Activated gamma-delta T cell (primary cell): ENCODE results near the gene NUP50.

Source experiments
- DNase-seq: peaks from one replicate; lab custom pipeline; 2025; lab: John Stamatoyannopoulos, UW
- total RNA-seq, 2 donors: gene quantifications; one replicate each; lab custom pipeline; 2026; lab: John Stamatoyannopoulos, UW

The NUP50 gene, protein sequence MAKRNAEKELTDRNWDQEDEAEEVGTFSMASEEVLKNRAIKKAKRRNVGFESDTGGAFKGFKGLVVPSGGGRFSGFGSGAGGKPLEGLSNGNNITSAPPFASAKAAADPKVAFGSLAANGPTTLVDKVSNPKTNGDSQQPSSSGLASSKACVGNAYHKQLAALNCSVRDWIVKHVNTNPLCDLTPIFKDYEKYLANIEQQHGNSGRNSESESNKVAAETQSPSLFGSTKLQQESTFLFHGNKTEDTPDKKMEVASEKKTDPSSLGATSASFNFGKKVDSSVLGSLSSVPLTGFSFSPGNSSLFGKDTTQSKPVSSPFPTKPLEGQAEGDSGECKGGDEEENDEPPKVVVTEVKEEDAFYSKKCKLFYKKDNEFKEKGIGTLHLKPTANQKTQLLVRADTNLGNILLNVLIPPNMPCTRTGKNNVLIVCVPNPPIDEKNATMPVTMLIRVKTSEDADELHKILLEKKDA
- total RNA-seq = 164 to 167 reads per million in 2 donors

DNA sequence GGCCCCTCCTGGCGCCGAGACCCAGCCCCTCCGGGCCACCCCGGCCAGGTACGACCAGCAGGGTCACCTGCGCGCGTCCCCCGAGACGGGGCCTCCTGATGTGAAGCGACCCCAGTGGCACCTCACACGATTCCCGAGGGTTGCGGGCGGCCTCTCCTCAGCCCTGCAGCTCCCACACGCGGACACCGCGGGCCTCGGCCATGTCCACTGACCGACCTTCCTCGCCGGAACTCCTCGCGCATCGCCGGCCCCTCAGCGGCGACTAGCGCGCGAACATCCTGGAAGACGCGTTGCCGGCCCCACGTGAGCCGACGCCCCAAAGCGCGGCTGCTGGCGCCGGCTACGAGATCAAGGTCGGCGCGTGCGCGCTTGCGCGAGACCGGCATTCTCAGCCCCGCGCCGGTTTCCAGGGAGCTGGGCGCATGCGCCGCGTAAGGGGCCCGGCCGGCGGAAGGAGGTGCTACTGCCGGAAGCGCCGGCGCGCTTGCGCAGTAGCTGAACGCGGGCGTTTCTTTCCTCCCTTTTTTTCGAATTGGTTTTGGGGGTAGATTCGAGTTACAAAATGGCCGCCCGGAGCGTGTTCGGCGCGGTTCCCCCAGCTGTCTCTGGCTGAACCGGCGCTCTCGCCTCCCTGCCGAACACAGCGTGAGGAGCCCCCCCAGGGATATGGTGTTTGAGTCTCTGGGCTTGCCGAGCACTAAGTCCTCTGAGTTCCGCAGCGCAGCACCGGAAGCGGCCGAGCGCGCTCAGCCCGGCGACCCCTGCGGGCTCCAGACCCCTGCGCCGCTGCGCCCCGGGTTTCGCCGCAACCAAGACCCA is at the start of gene NUP50:
NUP50 (plus strand) TSS at position 475 of the 819 bp plus-strand sequence. CDS start 4,253 bp downstream, outside the sequence.
- peak; percentile 97 for DNase-seq

DNA sequence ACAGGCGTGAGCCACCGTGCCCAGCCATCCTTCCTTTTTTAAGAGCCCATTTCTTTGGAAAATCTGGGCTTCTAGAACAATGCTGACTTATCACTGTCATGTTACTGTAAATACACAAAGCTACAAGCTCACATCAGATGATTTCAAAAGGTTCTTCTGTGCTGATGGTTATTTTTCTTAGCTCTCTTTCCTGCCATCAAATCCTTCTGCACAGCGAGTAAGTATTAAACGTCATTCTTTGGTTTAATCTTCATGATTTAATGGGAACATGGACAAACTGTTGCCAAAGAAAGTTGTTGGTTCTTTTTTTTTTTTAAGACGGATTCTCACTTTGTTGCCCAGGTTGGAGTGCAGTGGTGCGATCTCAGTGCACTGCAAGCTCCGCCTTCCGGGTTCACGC is 43.3 kb upstream of the NUP50 start:
- DNase-seq = no peak

DNA sequence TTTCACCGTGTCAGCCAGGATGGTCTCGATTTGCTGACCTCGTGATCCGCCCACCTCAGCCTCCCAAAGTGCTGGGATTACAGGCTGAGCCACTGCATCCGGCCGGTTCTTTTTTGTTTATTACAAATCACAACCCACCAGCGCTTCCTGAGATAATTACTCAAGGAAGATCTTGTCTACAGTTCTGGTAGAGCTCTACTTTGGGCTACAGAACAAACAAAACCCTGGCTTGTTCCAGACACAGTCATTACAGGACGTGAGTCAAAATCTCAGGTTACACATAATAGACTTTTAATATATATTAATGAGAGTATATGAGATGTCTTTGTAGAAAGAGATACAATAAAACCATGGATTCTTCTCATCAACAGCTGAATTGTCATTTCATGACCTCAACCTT is 42.8 kb upstream of the NUP50 start:
- DNase-seq = no peak

DNA sequence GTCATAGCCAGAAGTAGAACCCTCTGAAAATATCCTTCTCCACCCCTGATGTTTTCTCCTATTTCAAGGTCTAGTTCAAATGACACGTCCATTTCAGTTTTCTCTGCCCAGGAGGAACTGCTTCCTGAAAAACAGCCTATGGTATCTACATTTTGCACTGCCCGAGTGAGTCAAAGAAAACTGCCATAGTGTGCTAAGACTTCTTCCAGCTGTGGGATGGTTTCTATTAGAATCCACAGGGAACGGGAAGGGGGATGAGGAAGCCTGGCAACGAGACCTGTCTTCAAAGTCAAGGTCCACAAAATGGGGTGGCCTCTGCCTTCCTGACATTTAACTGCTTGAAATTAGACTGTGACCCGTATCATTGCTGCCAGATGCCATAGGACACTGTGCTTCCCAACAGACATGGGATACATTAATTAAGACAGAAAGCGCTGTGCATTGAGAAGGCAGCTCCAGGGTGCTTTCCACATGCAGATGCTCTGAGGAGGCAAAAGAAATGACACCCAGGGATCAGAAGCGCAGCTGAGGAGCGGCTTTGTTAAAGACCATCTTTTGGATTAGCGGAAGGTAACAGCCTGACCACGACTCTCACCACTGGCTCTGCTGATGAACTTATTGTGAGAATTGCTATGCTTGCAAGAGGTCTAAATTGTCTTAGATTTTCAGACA is 39.4 kb upstream of the NUP50 start:
- DNase-seq = no peak

DNA sequence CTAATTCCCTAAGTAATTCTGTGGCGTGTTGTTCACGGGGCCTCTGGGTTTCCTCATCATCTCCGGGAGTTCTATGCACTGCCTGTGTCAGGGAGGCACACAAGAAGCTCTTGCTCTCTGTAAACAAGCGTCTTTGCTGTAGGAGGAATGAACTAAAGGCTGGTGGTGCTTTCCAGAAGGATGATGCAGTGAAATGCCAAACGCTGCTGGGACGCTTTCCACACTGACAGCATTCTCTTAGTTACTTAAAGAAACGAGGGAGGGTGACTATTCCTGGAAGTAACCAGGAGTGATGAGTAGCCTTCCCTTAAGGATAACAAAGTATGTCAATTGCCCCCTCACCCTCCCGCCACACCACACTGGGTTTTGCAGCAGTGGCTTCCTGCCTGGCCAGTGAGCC is 38.5 kb upstream of the NUP50 start:
- DNase-seq = no peak

DNA sequence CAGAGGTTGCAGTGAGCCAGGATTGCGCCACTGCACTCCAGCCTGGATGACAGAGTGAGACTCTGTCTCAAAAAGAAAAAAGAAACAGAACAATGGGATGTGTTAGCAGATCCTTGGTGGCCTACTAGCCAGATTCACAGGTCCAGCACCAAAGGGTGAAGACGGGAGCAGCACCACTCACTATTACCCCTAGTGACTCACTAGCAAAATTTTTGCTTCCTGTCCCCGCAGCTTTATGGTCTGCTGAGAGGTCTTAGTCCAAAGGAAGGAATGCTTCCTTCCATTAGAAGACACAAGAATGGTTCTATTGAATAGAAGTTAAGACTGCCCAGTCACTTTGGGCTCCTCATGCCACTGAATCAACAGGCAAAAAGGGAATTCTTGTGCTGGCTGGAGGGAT is 35.9 kb upstream of the NUP50 start:
- DNase-seq = no peak

DNA sequence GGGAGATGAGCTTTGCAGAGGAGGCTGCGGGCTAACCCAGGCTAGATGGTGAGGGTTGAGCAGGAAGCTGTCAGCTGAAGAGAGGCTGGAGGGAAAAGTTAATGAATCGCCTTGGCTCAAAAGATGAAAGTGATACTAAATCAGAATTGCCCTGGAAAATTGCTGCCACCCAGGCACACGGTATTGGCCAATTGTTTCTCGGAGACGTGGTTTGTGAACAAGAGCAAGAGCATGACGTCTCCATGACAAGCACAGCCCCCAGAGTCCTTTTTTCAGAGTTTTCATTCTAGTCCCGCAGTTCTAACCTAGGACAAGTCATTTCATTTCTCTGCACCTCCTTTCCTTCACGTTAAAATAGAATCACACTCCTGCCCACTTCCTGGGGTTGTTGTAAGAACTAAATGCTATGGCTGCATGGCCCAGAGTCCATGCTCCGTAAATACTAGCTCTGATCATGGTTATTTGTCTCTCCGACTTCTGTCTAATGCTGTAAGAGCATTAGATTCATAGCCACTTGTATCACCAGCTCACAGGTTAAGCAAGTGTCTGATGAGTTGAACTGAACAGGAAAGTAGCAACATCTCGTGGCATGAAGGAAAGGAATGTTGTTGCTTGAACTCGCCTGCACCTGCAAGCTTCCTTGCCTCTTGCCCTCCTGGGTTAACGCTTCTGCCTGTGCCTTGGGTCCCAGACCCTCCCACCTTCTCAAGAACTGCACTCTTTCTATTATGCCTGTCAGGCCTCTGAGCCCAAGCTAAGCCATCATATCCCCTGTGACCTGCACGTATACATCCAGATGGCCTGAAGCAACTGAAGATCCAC is 33.8 kb upstream of the NUP50 start:
- DNase-seq = no peak

DNA sequence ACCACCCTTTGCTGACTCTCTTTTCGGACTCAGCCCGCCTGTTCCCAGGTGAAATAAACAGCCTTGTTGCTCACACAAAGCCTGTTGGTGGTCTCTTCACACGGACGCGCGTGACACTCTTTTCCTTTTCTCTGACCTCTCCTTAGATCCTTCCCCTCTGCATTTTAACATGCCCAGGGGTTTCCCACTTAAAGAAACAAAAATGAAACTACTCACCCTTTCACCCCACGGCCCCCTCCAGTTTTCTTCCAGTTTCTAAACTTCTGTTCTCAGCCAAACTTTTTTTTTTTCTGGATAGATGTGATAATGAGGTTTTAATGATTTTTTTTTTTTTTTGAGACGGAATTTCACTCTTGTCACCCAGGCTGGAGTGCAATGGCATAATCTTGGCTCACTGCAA is 32.8 kb upstream of the NUP50 start:
- no peak for DNase-seq

DNA sequence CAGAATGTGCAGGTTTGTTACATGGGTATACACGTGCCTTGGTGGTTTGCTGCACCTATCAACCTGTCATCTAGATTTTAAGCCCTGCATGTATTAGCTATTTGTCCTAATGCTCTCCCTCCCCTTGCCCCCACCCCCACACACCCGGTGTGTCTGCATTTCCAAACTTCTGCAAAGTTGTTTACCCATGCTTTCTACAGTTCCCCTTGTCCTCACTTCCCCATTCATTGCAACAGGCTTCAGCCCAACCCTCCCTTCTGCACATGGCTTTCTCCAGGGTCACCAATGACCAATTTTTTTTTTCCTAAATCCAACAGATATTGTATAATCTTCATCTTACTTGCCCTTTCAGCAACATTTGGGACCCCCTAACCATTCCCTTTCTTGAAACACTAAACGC is 32.0 kb upstream of the NUP50 start:
- no peak for DNase-seq

DNA sequence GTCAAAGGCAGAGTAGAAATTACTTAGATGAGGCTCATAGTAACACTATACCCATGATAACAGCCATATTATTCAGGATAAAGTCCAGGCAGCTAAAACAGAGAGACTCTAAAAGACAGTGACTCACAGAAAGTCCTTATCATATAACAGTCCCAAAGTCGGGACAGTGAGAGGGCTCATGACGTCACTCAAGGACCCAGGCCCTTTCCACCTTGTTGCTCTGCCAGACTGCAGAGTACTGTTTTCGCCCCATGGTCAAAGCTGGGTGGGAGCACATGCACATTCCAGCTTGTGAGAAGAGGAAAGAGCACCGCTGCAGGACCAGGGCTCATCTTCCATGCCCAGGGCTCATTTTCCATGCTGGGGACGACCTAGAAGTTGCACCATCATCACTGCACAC is 29.4 kb upstream of the NUP50 start:
- no peak for DNase-seq

DNA sequence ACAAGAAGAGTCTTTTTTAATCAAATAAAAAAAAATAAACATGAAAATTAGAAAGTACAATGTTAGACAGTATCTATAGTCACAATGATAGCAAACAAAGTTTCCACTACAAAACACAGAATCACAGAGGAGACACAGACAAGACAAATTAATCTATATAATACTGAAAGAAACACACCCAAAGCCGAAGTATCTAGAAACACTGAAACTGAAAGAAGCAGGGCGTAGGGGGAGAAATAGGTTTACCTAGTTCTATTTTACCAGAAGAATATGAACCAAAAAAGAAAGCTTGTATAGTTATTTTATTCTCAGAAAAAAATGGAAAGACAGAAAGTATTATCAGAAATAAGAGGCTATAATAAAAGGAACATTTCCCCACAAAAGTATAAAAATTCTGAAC is 27.1 kb upstream of the NUP50 start:
- DNase-seq = no peak

DNA sequence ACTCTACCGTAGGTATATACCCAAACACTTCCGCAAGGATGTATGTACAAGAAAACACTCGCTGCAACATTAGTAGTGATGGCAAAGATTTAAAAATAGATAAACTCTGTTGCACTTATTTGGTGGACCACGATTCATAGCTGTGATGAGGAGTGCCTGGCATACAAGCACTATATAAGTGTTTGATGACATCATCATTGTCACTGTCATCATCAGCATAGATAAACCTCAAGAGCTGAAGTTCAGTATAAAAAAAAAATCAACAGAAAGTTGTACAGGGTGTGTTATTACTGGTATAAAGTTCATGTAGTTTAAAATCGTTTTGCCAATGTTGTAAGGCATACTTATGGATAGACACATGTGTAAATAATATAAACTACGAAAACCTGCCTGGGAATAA is 24.0 kb upstream of the NUP50 start:
- DNase-seq = no peak

DNA sequence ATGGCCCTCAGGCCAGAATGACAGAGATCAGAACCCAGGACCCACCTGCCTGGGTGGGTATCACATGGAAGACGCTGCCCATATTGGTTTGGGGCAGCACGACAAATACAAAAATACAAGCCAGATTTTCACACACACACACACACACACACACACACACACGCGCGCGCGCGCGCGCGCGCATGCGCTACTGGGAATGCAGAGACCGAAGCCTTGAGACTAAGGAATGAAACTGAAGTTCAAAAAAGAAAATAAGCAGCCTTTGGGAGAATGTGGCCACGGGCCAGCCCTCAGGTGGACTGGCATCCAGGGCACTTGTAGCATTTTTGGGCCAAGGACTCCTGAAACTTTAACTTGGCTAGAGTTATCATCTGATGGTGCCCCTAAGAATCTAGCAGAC is 21.3 kb upstream of the NUP50 start:
- no peak for DNase-seq

DNA sequence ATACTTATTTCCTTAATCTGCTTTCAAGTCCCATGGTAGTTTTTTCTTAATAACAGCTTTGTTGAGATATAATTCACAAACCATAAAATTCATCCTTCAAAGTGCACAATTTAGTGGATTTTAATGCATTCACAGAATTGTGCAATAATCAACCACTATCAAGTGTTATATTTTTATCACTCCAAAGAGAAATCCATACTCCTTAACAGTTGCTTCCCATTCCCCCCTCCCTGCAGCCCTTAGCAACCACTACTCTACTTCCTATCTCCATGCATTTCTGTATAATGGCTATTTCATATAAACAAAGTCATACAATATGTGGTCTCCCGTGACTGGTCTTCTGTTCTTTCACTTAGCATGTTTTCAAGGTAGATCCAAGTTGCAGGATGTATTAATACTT is 18.8 kb upstream of the NUP50 start:
- DNase-seq = no peak

DNA sequence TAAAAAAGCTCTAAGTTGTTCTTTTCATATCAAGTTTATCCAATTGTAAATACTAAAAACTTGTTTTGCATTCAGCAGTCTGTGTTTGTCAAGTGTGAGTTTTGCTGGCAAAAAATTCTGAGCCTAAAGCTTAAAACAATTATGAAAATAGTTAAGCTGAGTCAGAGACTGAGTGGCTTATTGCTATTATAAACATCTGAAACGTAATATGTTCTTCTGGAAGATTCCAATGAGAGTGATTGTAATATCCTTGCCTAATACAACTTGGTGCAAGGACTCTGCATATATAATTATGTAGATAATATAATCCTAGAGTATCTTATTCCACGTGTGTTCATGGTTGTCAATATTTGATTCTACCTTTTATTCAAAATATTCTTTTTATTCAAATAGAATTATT is 14.1 kb upstream of the NUP50 start:
- no peak for DNase-seq

DNA sequence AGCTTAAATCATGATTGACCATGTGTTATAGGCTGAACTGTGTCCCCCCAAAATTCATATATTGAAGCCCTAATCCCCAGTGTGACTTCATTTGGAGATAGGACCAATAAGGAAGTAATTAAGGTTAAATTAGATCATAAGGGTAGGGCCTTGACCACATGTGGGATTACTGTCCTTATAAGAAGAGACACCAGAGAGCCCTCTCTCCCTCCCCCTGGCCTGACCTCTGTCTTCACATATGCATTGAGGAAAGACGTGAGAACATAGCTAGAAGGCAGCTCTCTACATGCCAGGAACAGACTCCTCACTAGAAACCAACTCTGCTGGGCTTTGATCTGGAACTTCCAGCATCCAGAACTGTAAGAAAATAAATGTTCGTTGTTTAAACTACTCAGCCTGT is 13.6 kb upstream of the NUP50 start:
- DNase-seq = no peak

DNA sequence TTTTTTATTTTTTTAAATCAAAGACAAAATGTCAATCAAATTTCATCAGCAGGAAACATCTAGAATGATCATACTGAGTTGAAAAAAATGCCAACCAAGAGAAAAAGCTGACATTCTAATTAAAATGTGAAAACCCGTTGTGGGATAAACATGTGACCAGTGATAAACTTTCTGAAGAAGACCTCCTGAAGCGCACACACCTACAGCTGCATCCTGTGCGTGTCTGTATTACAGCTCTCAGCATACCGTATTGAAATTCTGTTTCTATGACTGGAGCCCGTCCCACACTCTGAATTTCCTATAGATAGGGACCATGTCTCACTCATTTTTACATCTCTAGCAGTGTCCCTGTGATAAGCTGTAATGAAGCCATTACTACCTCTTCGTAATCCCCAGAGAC is 12.2 kb upstream of the NUP50 start:
- no peak for DNase-seq

DNA sequence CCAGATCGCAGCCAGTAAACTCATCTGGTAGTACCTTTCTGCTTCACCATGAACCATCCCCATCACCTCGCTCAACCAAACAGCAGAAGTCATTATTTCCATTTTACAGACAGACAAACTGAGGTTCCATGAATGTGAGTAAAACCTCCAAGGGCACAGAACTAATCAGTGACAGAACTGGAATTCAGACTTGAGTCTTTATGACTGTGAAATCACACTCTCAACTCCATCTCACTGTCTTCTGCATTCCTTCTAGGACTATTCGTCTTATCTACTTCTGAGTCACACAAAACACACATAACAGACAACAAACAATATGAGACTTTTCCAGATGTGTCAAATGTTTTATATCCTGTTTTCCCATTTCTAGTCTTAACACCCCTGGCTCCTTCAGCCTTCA is 9.3 kb upstream of the NUP50 start:
- no peak for DNase-seq

DNA sequence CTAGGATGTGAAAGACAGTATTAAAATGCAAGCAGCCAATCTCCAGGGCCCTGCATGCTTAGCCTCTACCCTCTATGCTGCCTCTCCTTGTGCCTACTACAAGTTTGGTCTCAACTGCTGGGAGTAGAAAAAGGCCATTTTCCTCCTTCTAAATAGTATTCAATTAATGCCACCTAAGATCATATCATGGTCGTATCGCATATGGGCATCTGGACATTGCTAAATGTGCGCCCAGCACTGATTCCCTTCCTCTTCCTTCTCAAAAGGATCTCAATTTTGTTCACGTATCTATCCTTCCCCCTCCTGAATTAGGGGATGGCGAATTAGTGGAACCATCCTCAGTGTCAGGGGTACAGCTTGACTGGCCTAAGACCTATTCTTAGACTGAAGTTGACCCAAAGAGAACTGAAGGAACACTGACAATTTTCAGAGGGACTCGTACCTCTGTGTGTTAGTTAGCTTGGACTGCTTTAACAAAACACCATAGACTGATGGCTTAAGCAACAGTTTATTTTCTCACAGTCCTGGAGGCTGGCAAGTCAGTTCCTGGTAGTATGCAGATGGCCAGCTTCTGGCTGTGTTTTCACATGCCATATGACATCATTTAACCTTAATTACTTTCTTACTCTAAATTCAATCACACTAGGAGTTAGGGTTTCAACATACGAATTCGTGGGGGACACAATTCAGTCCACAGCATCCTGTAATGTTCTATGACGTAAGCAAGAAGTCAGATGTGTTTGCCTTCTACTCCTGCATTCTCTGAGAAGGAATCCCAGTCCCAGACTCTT is 8.5 kb upstream of the NUP50 start:
- DNase-seq = no peak

DNA sequence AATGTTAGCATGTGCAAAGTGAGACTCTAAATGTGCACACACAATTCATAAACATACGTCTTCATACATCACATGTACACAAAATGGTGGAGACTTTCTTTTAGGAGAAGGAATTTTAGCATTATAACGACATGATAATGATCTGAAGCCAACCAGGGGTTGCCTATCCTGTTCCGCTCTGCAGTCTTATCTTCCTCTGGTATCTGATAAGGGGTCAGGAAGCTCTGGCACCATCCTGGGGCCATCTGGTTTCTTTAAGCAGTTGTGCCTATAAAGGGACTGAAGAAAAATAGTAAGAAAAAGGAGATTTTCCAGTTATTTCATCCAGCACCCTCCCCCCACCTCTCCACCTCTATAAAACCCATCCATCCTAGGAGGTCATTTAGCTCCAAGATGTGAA is 5.8 kb upstream of the NUP50 start:
- no peak for DNase-seq
